Suprapubic skin (tissue), 3 donors: ENCODE results near the gene COL26A1.

ENCODE experiments used
- EP300 ChIP-seq: sonication (generic); formaldehyde crosslinking; IDR thresholded peaks from one replicate; pipeline ENCODE4 v1.6.1; 2017; ENCODE audit warnings: antibody characterized with exemption
- TF ChIP-seq, protein P1 (sequence below), 2 donors: fragments of 200-600 bp in 1 of 2; fragments of 450-650 bp in 1 of 2; sonication (generic) in 1 of 2; IDR thresholded peaks; one replicate each; pipeline ENCODE4 v1.5.1; 2016 to 2019; ENCODE audit warnings: antibody characterized with exemption in 2 of 2, mild to moderate bottlenecking in 1 of 2, moderate library complexity in 1 of 2

DNA sequence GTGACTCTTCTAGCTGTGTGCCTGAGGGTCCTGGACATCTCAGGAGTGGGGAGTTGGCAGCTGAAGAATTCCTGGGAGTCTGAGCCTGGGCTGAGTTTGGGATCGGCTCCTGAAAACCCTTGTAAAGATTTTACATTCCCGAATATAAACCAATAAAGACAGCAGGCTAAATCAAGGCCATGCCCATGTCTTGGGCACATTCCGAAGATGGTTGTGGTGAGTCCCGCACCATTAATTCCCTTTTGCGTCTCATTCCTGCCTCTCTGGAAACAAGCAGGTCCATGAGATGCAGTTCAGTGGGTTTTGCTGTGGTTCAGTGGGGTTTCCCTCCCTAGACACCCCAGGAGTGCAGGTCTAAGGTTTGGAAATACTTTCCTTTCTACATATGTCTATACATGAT is 90.9 kb downstream of the COL26A1 start:
- TF ChIP-seq, protein P1, sequence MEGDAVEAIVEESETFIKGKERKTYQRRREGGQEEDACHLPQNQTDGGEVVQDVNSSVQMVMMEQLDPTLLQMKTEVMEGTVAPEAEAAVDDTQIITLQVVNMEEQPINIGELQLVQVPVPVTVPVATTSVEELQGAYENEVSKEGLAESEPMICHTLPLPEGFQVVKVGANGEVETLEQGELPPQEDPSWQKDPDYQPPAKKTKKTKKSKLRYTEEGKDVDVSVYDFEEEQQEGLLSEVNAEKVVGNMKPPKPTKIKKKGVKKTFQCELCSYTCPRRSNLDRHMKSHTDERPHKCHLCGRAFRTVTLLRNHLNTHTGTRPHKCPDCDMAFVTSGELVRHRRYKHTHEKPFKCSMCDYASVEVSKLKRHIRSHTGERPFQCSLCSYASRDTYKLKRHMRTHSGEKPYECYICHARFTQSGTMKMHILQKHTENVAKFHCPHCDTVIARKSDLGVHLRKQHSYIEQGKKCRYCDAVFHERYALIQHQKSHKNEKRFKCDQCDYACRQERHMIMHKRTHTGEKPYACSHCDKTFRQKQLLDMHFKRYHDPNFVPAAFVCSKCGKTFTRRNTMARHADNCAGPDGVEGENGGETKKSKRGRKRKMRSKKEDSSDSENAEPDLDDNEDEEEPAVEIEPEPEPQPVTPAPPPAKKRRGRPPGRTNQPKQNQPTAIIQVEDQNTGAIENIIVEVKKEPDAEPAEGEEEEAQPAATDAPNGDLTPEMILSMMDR (IDR thresholded peaks at IDR 0.05): no peak
- TF ChIP-seq EP300: no peak
